Skeletal muscle satellite cell (primary cell): ENCODE measurements around the gene TFPI. TPM values are rescaled to one million over a fixed set of nuclear protein-coding genes. Genes with fewer than 3 reads are reported as not detected.

Experiments used
- H3K27me3 ChIP-seq: 2 replicates; pipeline ENCODE4 v1.7.0; 2013; ENCODE audit warnings: low read length; ENCODE audit not compliant: control insufficient read depth, insufficient read depth
- H3K36me3 ChIP-seq: 2 replicates; pipeline ENCODE4 v1.7.0; 2013; ENCODE audit warnings: mild to moderate bottlenecking, control low read depth, low read length; ENCODE audit not compliant: insufficient read depth
- H3K4me1 ChIP-seq: 2 replicates; pipeline ENCODE4 v1.7.0; 2013; ENCODE audit warnings: low read length; ENCODE audit not compliant: control insufficient read depth, insufficient read depth
- H3K4me2 ChIP-seq: 2 replicates; pipeline ENCODE4 v1.7.0; 2013; ENCODE audit warnings: mild to moderate bottlenecking, low read length
- H3K4me3 ChIP-seq: 2 replicates; pipeline ENCODE4 v1.7.0; 2013; ENCODE audit warnings: low read length
- H3K9ac ChIP-seq: 2 replicates; pipeline ENCODE4 v1.7.0; 2013; ENCODE audit warnings: mild to moderate bottlenecking, low read depth, low read length, moderate library complexity
- H3K9me3 ChIP-seq: replicated peaks from 2 replicates; pipeline ENCODE4 v1.7.0; 2013; ENCODE audit warnings: mild to moderate bottlenecking, control low read depth, low read length
- total RNA-seq: library from RNA; depleted of rRNA; stranded (reverse); fragments of >200 nt; gene quantifications from 2 replicates; pipeline ENCODE4 v1.2.3, GENCODE V29; 2012; rRNA removed

The TFPI gene
- 304 and 327 TPM in 2 replicates for total RNA-seq

- Histone ChIP-seq H3K4me1 (peaks cover 33% of the 10 kb centered on the region), H3K4me3 (peak within 1 kb of the TSS; percentile 79), H3K36me3 (peaks cover 12% of the 10 kb centered on the region), H3K27me3 (no peaks in the 10 kb centered on the region), H3K9ac (peak within 1 kb of the TSS; percentile 98), H3K4me2 (peak within 1 kb of the TSS; percentile 78), H3K9me3 (no peaks in the 10 kb centered on the region)
These were observed at the start of gene TFPI for GRCh38 chr2:187554011-187554703. Gene TFPI, minus strand, starts transcription at chr2:187554435. Its CDS starts 50,667 bp downstream, at chr2:187503768.

GRCh38 chr2:187594801-187595200 lies 40.6 kb upstream of the TFPI start:
- H3K9me3 ChIP-seq: no peaks in the 10 kb centered on the region
- no peaks in the 10 kb centered on the region for H3K27me3 ChIP-seq
- H3K4me1 ChIP-seq: no peaks in the 10 kb centered on the region
- no peaks in the 10 kb centered on the region for H3K36me3 ChIP-seq
- H3K9ac ChIP-seq: no peak overlapping the region
- no peak overlapping the region for H3K4me3 ChIP-seq
- H3K4me2 ChIP-seq: no peak overlapping the region

GRCh38 chr2:187593697-187594096 lies 39.5 kb upstream of the TFPI start:
- no peak overlapping the region for H3K4me2 ChIP-seq
- no peaks in the 10 kb centered on the region for H3K4me1 ChIP-seq
- no peaks in the 10 kb centered on the region for H3K9me3 ChIP-seq
- H3K9ac ChIP-seq: no peak overlapping the region
- H3K4me3 ChIP-seq: no peak overlapping the region
- no peaks in the 10 kb centered on the region for H3K27me3 ChIP-seq
- H3K36me3 ChIP-seq: no peaks in the 10 kb centered on the region

- Histone ChIP-seq H3K4me1 (no peaks in the 10 kb centered on the region), H3K9ac (no peak overlapping the region), H3K4me2 (no peak overlapping the region), H3K4me3 (no peak overlapping the region), H3K9me3 (no peaks in the 10 kb centered on the region), H3K36me3 (no peaks in the 10 kb centered on the region), H3K27me3 (no peaks in the 10 kb centered on the region)
These were observed 38.9 kb upstream of the TFPI start for GRCh38 chr2:187593098-187593497.

- Histone ChIP-seq H3K9ac (no peak overlapping the region), H3K9me3 (no peaks in the 10 kb centered on the region), H3K36me3 (no peaks in the 10 kb centered on the region), H3K4me1 (peaks cover 8% of the 10 kb centered on the region), H3K27me3 (no peaks in the 10 kb centered on the region), H3K4me2 (no peak overlapping the region), H3K4me3 (no peak overlapping the region)
These were observed 35.9 kb upstream of the TFPI start for GRCh38 chr2:187590175-187590574.

- Histone ChIP-seq H3K4me2 (peak overlapping the region; percentile 40), H3K4me3 (no peak overlapping the region), H3K27me3 (no peaks in the 10 kb centered on the region), H3K9ac (no peak overlapping the region), H3K9me3 (no peaks in the 10 kb centered on the region), H3K4me1 (peaks cover 11% of the 10 kb centered on the region), H3K36me3 (no peaks in the 10 kb centered on the region)
These were observed 31.9 kb upstream of the TFPI start for GRCh38 chr2:187586011-187586641.

- Histone ChIP-seq H3K36me3 (no peaks in the 10 kb centered on the region), H3K4me2 (peak overlapping the region; percentile 68), H3K27me3 (no peaks in the 10 kb centered on the region), H3K4me3 (peak overlapping the region; percentile 46), H3K9me3 (no peaks in the 10 kb centered on the region), H3K4me1 (peaks cover 13% of the 10 kb centered on the region), H3K9ac (peak overlapping the region; percentile 73)
These were observed 27.1 kb upstream of the TFPI start for GRCh38 chr2:187581125-187581896.

- Histone ChIP-seq H3K4me1 (peaks cover 12% of the 10 kb centered on the region), H3K4me3 (peak overlapping the region; percentile 39), H3K9ac (peak overlapping the region; percentile 73), H3K36me3 (no peaks in the 10 kb centered on the region), H3K27me3 (no peaks in the 10 kb centered on the region), H3K9me3 (no peaks in the 10 kb centered on the region), H3K4me2 (peak overlapping the region; percentile 68)
These were observed 26.4 kb upstream of the TFPI start for GRCh38 chr2:187580462-187581124.

- Histone ChIP-seq H3K9ac (no peak overlapping the region), H3K4me3 (no peak overlapping the region), H3K27me3 (no peaks in the 10 kb centered on the region), H3K4me2 (no peak overlapping the region), H3K9me3 (no peaks in the 10 kb centered on the region), H3K4me1 (peaks cover 22% of the 10 kb centered on the region), H3K36me3 (no peaks in the 10 kb centered on the region)
These were observed 23.1 kb upstream of the TFPI start for GRCh38 chr2:187577310-187577709.

GRCh38 chr2:187576906-187577305 lies 22.7 kb upstream of the TFPI start:
- no peaks in the 10 kb centered on the region for H3K9me3 ChIP-seq

GRCh38 chr2:187575751-187576067 lies 21.5 kb upstream of the TFPI start:
- Histone ChIP-seq H3K4me2 (no peak overlapping the region), H3K36me3 (no peaks in the 10 kb centered on the region), H3K9ac (peak overlapping the region; percentile 51), H3K4me3 (no peak overlapping the region), H3K27me3 (no peaks in the 10 kb centered on the region), H3K9me3 (no peaks in the 10 kb centered on the region), H3K4me1 (peaks cover 15% of the 10 kb centered on the region)

More at GRCh38 chr2:187576906-187577305, 22.7 kb upstream of the TFPI start:
- no peak overlapping the region for H3K4me3 ChIP-seq
- H3K9ac ChIP-seq: no peak overlapping the region
- no peaks in the 10 kb centered on the region for H3K36me3 ChIP-seq
- peaks cover 22% of the 10 kb centered on the region for H3K4me1 ChIP-seq
- no peaks in the 10 kb centered on the region for H3K27me3 ChIP-seq
- H3K4me2 ChIP-seq: no peak overlapping the region
